Stimulated activated CD4-positive, alpha-beta T cell treated with anti-CD3 and anti-CD28 coated beads, Interleukin-12 subunit alpha, Interleukin-12 subunit beta, amount 100 ng/mL, for 4 hours (primary cell): Measurements from ENCODE around the gene CCDC142.
A peak's percentile ranks its signal among the peaks of the same experiment; 100 is the strongest.
"Not testable (repeated sequence)": the region's sequence is repeated elsewhere in the genome, so short reads cannot be mapped to it uniquely, and the experiment has no call there.

Experiments used
- DNase-seq: peaks from one replicate; pipeline ENCODE4 v3.0.0-alpha.2; 2020

Gene CCDC142

GRCh38 chr2:74499267-74499939 lies 16.6 kb upstream of the CCDC142 start, which contains the start of gene LBX2:
Gene LBX2, minus strand, starts transcription at chr2:74499603. Its CDS starts 66 bp downstream, at chr2:74499537.
- DNase-seq = peak; percentile 46

DNA sequence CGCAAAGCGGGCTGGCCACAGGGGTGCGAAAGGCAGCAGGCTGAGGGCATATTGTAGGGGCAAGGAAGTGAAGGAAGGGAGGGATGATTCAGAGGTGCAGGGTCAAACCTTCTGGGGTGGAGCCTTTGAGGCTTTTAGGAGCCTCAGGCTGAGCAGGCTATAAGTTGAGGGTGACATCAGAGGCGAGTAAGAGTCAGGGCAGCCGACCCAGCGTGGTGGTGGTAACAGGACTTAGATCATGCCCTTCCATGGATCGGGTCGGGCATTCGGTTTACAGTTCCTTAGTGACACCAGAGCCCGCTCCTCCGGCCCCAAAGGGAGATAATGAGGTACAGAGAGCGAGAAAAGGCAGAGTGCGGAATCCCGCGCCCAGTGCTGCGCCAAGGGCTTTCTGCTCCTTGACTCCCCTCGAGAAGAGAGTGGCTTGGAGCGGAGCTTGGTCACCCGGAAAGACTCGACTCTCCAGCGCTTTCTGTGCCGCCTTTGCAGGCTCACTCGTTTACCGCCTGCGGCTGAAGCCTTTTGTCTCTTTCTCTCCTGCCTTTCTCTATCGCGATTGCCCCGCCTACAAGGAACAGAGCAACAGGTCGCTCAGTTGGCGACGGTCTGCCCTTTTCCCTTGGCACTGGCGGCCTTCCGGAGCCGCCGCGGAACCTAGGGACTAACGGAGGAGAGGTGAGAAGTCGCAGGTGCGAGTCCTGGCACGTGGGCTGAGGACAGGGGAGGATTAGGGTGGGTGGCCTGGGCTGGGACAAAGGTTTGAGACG lies 15.9 kb upstream of the CCDC142 start:
- DNase-seq = no peak

DNA sequence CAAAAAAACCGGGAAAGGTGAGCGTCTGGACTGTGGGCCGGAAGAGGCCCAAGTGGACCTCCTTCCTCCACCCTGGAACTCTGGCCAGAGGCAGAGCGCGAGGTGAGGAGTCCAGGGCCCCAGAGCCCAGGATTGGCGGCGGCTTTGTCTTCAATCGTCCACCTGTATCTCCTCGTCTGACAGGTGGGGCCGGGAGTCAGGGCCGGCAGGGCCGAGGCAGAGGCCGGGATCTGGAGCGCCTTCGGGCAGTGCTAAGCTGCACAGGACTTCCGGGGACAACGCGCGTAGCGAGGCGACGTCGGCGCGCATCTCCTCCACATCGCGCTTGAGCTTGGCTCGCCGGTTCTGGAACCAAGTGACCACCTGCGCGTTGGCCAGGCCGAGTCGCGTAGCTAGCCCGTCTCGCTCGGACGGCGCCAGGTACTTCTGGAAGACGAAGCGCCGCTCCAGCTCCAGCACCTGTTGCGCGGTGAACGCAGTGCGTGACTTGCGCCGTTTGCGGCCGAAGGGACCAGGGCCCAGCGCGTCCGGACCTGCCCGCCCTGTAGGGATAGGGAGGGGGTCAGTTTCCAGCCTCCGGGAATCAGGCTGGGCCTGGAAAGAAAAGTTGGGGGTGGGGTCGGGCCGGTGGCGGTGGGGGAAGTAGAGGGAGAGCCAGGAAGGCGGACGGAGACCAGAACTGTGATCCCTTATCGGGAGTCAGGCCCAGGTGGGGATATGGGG lies 15.1 kb upstream of the CCDC142 start:
- DNase-seq = peak; percentile 35

DNA sequence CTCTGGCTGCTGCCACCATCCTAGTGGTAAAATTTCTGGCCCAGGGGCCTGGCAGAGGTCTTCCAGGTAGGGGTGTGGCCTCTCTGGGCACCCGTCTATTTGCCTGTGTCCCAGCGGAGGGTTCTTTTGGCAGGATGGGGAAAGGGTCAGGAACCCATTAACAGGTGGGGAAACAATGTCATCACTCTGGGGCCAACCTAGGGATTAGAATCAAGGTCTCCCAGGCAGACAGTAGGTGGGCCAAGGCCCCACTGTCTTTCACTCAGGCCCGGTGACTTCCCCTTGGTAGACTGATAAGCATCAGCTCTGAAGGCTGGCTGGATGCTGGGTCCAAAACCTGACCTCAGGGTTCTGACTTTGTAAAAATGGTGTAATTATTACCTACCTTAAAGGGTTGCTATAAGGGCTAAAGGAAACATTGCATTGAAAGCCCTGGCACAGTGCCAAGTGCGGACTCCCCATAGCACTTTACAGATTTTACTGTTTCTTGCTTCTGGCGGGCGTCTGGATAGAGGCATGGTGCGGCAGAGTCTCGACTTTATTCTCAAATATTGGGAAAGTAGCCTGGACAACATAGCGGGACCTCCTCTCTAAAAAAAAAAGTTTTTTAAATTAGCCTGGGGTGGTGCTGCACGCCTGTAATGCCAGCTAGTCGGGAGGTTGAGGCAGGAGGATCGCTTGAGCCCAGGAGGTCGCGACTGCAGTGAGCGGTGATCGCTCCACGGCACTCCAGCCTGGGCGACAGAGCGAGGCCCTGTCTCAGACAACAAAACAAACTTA lies 14.4 kb upstream of the CCDC142 start:
- DNase-seq = no peak

- DNase-seq = no peak
These were observed 12.6 kb upstream of the CCDC142 start for GRCh38 chr2:74495440-74495839.

GRCh38 chr2:74493546-74493945 lies 10.7 kb upstream of the CCDC142 start:
- no peak for DNase-seq

DNA sequence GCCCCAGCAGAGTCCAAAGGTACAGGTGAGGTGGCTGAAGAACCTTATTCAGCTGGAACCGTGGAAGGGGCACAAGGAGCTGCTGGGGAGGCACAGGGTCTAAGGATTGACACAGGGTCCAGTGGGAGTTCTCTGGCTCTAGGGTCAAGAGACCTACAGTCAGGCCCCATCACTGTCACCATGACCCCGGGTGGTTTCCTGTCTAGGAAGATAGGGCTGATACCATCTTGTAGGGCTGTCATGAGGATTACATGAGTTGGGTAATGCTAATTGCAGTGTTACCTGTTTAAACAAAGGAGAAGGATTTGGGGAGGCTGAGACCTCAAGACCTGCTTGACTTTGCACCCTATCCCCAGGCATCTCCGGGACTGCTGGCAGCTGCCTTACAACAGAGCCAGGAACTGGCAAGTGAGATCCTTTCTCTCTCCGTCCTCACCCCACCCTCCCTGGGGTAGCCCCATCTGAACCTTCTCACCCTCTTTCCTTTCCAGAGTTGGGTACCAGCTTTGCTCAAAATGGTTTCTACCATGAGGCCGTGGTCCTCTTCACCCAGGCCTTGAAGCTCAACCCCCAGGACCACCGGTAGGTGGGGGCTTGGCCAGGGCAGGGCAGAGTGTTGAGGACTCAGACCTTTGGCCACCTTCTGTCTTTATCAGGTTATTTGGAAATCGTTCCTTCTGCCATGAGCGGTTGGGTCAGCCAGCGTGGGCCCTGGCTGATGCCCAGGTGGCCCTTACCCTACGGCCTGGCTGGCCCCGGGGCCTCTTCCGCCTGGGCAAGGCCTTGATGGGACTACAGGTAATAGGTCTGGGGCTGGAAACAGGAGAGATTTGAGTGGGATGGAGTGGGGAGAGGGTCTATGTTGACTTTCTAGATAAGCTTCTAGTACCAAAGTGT lies 9.1 kb upstream of the CCDC142 start:
- no peak for DNase-seq

DNA sequence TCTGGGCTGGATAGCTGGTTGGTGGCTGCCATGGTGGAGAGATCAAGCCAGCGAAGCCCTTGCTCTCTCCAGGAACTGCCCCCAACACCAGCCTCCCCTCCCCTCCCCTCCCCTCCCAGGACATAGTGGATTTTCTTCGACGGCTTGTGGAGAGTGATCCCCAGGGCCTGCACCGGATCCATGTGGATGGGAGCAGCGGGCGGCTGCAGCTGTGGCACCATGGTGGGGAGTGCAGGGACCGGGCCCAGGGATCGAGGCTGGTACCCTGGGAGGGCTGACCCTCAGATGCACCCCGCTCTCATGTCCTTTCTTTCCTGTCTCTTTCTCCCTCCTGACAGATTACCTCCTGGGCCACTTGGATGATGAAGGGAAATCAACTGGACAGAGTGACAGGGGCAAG lies 7.1 kb upstream of the CCDC142 start:
- no peak for DNase-seq

GRCh38 chr2:74488643-74489481 lies 6.1 kb upstream of the CCDC142 start:
- no peak for DNase-seq

DNA sequence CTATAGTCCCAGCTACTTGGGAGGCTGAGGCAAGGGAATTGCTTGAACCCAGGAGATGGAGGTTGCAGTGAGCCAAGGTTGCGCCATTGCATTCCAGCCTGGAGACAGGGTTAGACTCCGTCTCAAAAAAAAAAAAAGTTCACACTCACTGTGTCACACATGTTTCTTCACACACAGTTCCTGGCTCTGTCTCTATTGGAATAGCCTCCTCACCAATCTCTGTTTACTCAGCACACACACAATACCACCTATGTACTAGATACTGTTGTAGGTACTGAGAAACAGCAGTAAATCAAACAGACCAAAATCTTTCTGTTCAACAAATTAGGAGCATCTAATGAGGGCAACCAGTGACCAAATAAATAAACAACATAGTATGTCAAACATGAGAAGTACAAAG lies 3.3 kb upstream of the CCDC142 start:
- no peak for DNase-seq

GRCh38 chr2:74483675-74484164 lies 922 bp upstream of the CCDC142 start:
- not testable (repeated sequence) for DNase-seq

DNA sequence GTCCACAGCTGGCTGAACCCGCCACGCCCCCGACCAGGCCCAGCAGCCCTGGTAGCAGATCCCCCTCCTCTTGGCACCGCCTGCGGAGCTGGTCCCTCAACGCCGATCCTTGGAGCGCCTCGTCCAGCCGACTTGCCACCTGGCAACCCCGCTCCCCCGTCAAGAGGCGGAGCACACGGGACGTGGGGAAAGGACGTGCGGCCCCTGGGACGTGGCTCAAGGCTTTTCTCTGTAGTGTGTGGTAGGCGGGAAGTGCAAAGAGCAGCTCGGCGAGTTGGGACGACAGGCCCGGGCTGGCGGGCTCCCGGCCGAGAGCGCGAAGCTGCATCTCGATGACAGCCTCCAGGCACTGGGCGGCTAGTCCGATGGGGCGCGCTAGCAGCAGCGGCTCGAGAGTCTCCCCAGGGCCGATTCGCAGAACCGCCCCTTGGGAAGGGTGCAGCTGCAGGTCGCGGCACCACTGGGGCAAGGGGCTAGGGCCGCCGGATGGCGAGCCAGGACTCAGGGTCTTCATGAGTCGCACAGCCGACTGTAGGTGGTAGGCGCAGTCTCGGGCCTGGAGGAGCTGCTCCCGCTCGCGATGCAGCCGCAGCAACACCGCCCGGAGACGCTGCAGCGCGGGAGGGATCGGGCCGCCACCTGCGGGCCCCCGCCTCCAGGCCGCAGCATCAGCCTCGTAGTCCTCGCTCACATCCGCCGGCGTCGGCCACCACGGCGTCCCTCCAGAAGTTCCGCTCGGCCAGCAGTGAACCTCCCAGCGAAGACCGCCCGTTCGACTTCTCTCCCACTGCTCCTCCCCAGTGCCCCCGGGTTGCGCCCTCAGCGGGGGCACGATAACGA lies 617 bp downstream of the CCDC142 start:
- peak; percentile 49 for DNase-seq

DNA sequence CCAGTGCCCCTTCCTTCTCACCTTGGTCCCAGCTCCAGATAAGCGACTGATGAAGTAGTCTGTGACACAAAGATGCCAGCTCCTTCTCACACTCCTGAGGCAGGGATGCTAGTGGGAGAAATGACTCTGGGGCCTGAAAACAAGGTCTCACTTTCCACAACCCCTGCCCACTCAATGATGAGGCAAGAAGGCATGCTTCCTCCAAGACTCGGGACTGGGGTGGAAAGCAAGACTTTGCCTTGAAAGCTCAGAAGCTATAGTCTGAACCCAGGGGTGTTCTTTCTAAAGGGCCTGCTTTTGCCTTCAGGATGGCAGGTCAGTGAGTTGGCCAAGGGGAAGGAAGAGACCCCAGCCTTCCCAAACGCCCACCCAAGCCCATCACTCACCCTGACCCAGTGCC lies 1.4 kb downstream of the CCDC142 start:
- DNase-seq = no peak

DNA sequence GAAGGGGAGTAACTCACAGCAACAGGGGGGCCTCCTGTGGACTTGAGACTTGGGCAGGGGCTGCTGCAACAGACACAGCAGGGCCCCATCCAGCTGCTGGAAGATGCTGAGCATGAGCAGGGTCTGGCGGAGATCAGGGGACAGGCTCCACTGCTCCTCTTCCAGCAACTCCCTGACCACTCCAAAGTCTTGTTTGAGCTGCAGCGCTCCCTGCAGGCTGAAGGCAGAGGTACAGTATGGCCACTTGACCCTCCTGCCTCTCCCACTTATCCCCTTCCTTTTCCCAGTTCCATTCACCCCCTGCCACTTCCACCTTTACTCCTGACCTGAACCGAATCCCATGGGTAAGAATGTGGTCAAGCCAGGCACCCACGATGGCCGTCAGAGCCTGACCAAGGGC lies 7.9 kb downstream of the CCDC142 start:
- no peak for DNase-seq

DNA sequence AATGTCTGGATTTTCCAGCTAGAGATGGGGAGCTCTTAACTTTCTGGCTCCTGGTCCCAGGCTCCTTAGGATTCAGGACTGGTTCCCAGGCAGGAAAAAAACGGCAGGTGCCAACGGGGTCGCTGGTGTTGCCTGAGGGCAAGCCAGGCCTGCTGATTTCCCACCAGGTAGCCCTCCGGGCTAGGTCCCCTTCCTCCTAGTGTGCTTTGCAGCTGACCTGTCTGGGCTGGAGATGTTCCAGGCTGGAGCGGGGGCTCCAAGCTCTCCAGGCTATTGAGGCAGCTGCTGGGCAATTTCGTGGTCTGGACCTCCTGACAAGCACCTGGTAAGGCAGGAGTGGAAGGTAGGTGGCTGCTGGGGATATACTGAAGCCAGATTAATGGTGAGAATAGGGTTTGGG lies 8.3 kb downstream of the CCDC142 start:
- no peak for DNase-seq

GRCh38 chr2:74472945-74473258 lies 9.9 kb downstream of the CCDC142 start:
- no peak for DNase-seq

GRCh38 chr2:74472086-74472944 lies 10.5 kb downstream of the CCDC142 start, which contains the start of gene MRPL53:
Gene MRPL53, minus strand, starts transcription at chr2:74472680. Its CDS starts 20 bp downstream, at chr2:74472660.
- DNase-seq = peak; percentile 98

DNA sequence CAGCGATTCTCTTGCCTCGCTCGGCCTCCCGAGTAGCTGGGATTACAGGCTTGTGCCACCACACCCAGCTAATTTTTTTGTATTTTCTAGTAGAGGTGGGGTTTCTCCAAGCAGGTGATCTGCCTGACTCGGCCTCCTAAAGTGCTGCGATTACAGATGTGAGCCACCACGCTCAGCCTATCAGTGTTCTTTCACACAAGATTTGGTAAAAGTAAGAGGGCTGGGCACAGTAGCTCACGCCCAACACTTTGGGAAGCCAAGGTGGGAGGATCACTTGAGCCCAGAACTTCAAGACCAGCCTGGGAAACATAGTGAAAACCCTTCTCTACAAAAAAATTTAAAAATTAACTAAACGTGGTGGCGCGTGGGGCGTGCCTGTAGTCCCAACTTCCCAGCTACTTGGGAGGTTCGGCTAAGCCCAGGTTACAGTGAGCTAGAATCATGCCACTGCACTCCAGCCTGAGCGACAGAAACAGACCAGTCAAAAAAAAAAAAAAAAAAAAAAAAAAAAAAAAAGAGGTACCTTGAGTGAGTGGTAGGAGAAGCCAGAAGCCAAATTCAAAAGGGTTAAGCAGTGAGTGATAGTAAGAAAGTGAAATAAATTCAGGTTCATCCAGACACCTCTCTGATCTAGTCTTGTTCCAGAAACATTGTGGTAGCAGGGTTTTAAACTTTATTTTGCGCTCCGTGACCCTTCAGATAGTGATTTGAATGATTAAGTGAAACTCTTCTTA lies 11.3 kb downstream of the CCDC142 start:
- no peak for DNase-seq
